K562 (cell line): ENCODE results near the gene MCTS1. TPM values are rescaled to one million over a fixed set of nuclear protein-coding genes. Genes with fewer than 3 reads are reported as not detected.

Experiments
- CC2D1A ChIP-seq: fragments of 450-650 bp; IDR thresholded peaks from 2 replicates; pipeline ENCODE4 v1.6.1; 2017; ENCODE audit warnings: mild to moderate bottlenecking
- EZH2 ChIP-seq: IDR thresholded peaks from 2 replicates; pipeline ENCODE4 v1.6.1; 2012; ENCODE audit warnings: low read depth, mild to moderate bottlenecking, inconsistent platforms, low read length, borderline replicate concordance
- LEF1 ChIP-seq: fragments of 450-650 bp; IDR thresholded peaks from 2 replicates; pipeline ENCODE4 v1.6.1; 2016; ENCODE audit warnings: mild to moderate bottlenecking
- TAF9B ChIP-seq: fragments of 450-650 bp; IDR thresholded peaks from 2 replicates; pipeline ENCODE4 v1.6.1; 2018; ENCODE audit warnings: mild to moderate bottlenecking; ENCODE audit not compliant: partially characterized antibody
- TBL1XR1 ChIP-seq, 2 experiments: IDR thresholded peaks; 2 replicates each; pipeline ENCODE4 v1.6.1; 2012; ENCODE audit warnings: improper control_type of control experiment in 2 of 2, low read length in 2 of 2, mild to moderate bottlenecking in 1 of 2
- TCFL5 ChIP-seq: fragments of 250-450 bp; sonication (Bioruptor Pico); conservative IDR thresholded peaks from 2 replicates; pipeline ENCODE4 v1.6.1; 2021; ENCODE audit warnings: mild to moderate bottlenecking, moderate library complexity, matching md5 sums
- ZNF717 ChIP-seq: fragments of 250-450 bp; sonication (Bioruptor Pico); IDR thresholded peaks from 2 replicates; pipeline ENCODE4 v1.5.0; 2021
- polyA plus RNA-seq, 8 experiments: library from polyadenylated mRNA; depleted of rRNA in 4 of 8; stranded (reverse) in 5 of 8; unstranded in 3 of 8; fragments of >200 nt; fragmentation: Nextera tagmentation in 2 of 8; fragmentation: Illumina TruSeq in 1 of 8; extraction: Ambion mirVana in 2 of 8; extraction: Trizol in 1 of 8; gene quantifications; 2 replicates each; pipeline versions ENCODE4 v1.2.1 to v1.2.3, GENCODE V29; 2011 to 2014; ENCODE audit warnings: inconsistent platforms in 1 of 8, missing spikeins in 1 of 8
- total RNA-seq, 7 experiments: library from RNA; depleted of rRNA in 6 of 7; stranded (reverse); fragments of >200 nt in 6 of 7; fragmentation: Illumina TruSeq in 2 of 7; extraction: Trizol in 2 of 7; gene quantifications; 2 replicates each; pipeline versions ENCODE4 v1.2.1 to v1.2.3, GENCODE V29; 2011 to 2021; ENCODE audit warnings: low replicate concordance in 1 of 7
- TF ChIP-seq, protein P1 (sequence below): fragments of 250-450 bp; sonication (Bioruptor Pico); IDR thresholded peaks from 2 replicates; pipeline ENCODE4 v1.8.0; 2022; ENCODE audit warnings: moderate library complexity, mild to moderate bottlenecking, inconsistent platforms
- TF ChIP-seq, protein P2 (sequence below): fragments of 250-450 bp; sonication (Bioruptor Pico); IDR thresholded peaks from 2 replicates; pipeline ENCODE4 v1.4.0; 2020; ENCODE audit warnings: mild to moderate bottlenecking, moderate library complexity
- TF ChIP-seq, protein P3 (sequence below): fragments of 450-650 bp; IDR thresholded peaks from 2 replicates; pipeline ENCODE4 v1.7.1; 2018; ENCODE audit warnings: mild to moderate bottlenecking, low read depth; ENCODE audit not compliant: partially characterized antibody

The MCTS1 gene
- total and polyA plus RNA-seq, 9 of the 15 experiments (the other 6 are each of a cell fraction or from before 2014, with no cell fraction given), result 65.3 to 300 (median 152) TPM

DNA sequence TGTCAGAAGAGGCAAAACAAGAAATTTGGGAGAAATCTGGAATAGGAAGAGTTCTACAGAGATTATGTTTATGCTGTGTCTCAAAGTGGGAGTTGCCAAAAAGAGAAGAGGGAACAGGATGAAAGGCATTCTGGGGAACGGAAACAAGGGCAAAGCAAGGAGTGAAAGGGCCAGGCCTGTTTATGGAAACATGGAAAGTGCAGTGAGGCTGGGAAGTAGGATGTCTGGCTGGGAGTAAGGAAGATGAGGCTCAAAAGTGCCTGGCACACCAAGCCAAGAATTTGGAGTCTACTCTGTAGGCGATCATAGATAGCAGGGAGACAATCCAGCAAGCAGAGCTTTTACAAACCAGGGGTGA, 41.4 kb upstream of the MCTS1 start (continued):
- TF ChIP-seq, protein P1, sequence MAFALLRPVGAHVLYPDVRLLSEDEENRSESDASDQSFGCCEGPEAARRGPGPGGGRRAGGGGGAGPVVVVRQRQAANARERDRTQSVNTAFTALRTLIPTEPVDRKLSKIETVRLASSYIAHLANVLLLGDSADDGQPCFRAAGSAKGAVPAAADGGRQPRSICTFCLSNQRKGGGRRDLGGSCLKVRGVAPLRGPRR (CRISPR knock-in tag), result no peak
- TF ChIP-seq TCFL5 (no peak), EZH2 (no peak), ZNF717 (no peak), TAF9B (no peak), LEF1 (no peak), TBL1XR1 (IDR thresholded peaks at IDR 0.05; ENCODE audit: low read length in 2 of 2) (no peak), CC2D1A (no peak)
- TF ChIP-seq, protein P2, sequence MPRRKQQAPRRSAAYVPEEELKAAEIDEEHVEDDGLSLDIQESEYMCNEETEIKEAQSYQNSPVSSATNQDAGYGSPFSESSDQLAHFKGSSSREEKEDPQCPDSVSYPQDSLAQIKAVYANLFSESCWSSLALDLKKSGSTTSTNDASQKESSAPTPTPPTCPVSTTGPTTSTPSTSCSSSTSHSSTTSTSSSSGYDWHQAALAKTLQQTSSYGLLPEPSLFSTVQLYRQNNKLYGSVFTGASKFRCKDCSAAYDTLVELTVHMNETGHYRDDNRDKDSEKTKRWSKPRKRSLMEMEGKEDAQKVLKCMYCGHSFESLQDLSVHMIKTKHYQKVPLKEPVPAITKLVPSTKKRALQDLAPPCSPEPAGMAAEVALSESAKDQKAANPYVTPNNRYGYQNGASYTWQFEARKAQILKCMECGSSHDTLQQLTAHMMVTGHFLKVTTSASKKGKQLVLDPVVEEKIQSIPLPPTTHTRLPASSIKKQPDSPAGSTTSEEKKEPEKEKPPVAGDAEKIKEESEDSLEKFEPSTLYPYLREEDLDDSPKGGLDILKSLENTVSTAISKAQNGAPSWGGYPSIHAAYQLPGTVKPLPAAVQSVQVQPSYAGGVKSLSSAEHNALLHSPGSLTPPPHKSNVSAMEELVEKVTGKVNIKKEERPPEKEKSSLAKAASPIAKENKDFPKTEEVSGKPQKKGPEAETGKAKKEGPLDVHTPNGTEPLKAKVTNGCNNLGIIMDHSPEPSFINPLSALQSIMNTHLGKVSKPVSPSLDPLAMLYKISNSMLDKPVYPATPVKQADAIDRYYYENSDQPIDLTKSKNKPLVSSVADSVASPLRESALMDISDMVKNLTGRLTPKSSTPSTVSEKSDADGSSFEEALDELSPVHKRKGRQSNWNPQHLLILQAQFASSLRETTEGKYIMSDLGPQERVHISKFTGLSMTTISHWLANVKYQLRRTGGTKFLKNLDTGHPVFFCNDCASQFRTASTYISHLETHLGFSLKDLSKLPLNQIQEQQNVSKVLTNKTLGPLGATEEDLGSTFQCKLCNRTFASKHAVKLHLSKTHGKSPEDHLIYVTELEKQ (CRISPR knock-in tag), result no peak
- TF ChIP-seq, protein P3, sequence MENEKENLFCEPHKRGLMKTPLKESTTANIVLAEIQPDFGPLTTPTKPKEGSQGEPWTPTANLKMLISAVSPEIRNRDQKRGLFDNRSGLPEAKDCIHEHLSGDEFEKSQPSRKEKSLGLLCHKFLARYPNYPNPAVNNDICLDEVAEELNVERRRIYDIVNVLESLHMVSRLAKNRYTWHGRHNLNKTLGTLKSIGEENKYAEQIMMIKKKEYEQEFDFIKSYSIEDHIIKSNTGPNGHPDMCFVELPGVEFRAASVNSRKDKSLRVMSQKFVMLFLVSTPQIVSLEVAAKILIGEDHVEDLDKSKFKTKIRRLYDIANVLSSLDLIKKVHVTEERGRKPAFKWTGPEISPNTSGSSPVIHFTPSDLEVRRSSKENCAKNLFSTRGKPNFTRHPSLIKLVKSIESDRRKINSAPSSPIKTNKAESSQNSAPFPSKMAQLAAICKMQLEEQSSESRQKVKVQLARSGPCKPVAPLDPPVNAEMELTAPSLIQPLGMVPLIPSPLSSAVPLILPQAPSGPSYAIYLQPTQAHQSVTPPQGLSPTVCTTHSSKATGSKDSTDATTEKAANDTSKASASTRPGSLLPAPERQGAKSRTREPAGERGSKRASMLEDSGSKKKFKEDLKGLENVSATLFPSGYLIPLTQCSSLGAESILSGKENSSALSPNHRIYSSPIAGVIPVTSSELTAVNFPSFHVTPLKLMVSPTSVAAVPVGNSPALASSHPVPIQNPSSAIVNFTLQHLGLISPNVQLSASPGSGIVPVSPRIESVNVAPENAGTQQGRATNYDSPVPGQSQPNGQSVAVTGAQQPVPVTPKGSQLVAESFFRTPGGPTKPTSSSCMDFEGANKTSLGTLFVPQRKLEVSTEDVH, result no peak
